PC-9 (cell line): ENCODE data around the gene PSMB3. TPM values are rescaled to one million over a fixed set of nuclear protein-coding genes. Genes with fewer than 3 reads are reported as not detected.

Source experiments
- BruUV-seq: library from RNA; stranded (reverse); fragments of 400-500 nt; replicated peaks from 2 replicates; lab custom pipeline; 2021; lab: Mats Ljungman, UMichigan
- CTCF ChIA-PET: fragments of 300-600 bp; sonication (Branson Sonifier 250); formaldehyde crosslinking; loops from one replicate; lab custom pipeline; 2022; ENCODE audit warnings: antibody characterized with exemption; lab: Charles Lee
- POLR2A ChIA-PET: fragments of 300-600 bp; sonication (Branson Sonifier 250); formaldehyde crosslinking; loops from one replicate; lab custom pipeline; 2022; ENCODE audit warnings: antibody characterized with exemption; ENCODE audit not compliant: unreplicated experiment; lab: Charles Lee
- DNase-seq, 2 experiments: peaks; one replicate each; pipeline versions ENCODE4 v3.0.0 to v3.0.0-alpha.2; 2015 to 2022; ENCODE audit warnings: mixed read lengths in 1 of 2
- H2AFZ ChIP-seq: fragments of 200-600 bp; sonication (generic); 2 replicates; pipeline ENCODE4 v1.8.1; 2017; ENCODE audit warnings: antibody characterized with exemption
- H3F3A ChIP-seq: fragments of 200-600 bp; sonication (generic); 2 replicates; pipeline ENCODE4 v1.8.1; 2017; ENCODE audit warnings: antibody characterized with exemption, mild to moderate bottlenecking, low read depth; ENCODE audit not compliant: insufficient read depth
- H3K27ac ChIP-seq: fragments of 200-600 bp; sonication (generic); 2 replicates; pipeline ENCODE4 v1.6.1; 2016; ENCODE audit warnings: mixed run types
- H3K27me3 ChIP-seq: fragments of 200-600 bp; sonication (generic); 2 replicates; pipeline ENCODE4 v1.6.1; 2016; ENCODE audit warnings: low read depth, mixed run types; ENCODE audit not compliant: insufficient read depth
- H3K36me3 ChIP-seq: fragments of 200-600 bp; sonication (generic); 2 replicates; pipeline ENCODE4 v1.6.1; 2016; ENCODE audit warnings: low read depth, mixed run types
- H3K4me1 ChIP-seq: fragments of 200-600 bp; sonication (generic); replicated peaks from 2 replicates; pipeline ENCODE4 v1.6.1; 2016; ENCODE audit warnings: mixed run types; ENCODE audit not compliant: insufficient read depth
- H3K4me2 ChIP-seq: fragments of 200-600 bp; sonication (generic); 2 replicates; pipeline ENCODE4 v1.6.1; 2017; ENCODE audit warnings: mixed run types
- H3K4me3 ChIP-seq: fragments of 200-600 bp; sonication (generic); 2 replicates; pipeline ENCODE4 v1.6.1; 2016; ENCODE audit warnings: mixed run types
- H3K79me2 ChIP-seq: fragments of 200-600 bp; sonication (generic); 2 replicates; pipeline ENCODE4 v1.6.1; 2017; ENCODE audit warnings: low read depth, mixed run types
- H3K9me2 ChIP-seq: fragments of 200-600 bp; sonication (generic); 2 replicates; pipeline ENCODE4 v1.8.1; 2017; ENCODE audit warnings: mild to moderate bottlenecking; ENCODE audit not compliant: insufficient read depth
- H3K9me3 ChIP-seq: fragments of 200-600 bp; sonication (generic); 2 replicates; pipeline ENCODE4 v1.8.1; 2016; ENCODE audit warnings: low read depth; ENCODE audit not compliant: insufficient read depth
- H4K20me1 ChIP-seq: fragments of 200-600 bp; sonication (generic); 2 replicates; pipeline ENCODE4 v1.8.1; 2017; ENCODE audit not compliant: insufficient read depth
- EZH2 ChIP-seq: fragments of 200-600 bp; sonication (generic); IDR thresholded peaks from 2 replicates; pipeline ENCODE4 v1.8.0; 2017; ENCODE audit warnings: antibody characterized with exemption, low read depth
- intact Hi-C: fragments of 100-400 bp; cut with micrococcal nuclease; formaldehyde crosslinking; loops from one replicate; pipeline ENCODE4 v1.10.0; 2022; ENCODE audit not compliant: unreplicated experiment
- total RNA-seq: library from RNA; stranded (reverse); gene quantifications from 2 replicates; pipeline ENCODE4 v1.2.3, GENCODE V29; 2021
- TF ChIP-seq, protein P1 (sequence below): fragments of 200-600 bp; sonication (generic); conservative IDR thresholded peaks from 2 replicates; pipeline ENCODE4 v1.6.1; 2017; ENCODE audit warnings: mixed run types, antibody characterized with exemption, mild to moderate bottlenecking, moderate library complexity

Gene PSMB3
- total RNA-seq, 1 experiment from 2014 or later, result 262 TPM

DNA sequence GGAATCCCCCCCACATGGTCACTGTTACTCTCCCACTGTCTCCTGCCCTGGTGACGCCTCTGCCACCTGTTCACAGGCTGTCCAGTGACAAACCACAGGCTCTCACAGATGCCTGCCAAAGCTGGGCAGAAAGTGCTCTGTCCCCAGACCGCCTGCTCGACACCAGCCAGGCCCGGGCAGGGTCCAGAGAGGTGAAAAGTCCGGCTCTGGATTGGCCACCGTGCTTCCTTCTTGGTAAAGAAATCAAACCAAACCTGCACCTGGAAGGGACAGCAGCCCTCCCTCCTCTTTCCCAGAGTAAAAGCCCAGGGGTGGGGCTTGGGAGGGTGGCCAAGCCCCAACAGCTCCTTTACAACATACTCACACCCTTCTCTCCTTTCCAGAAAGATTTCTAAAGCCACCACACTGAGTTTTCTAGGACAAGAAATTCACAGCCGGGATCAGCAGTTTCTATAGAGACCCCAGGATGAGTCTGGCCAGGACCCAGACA is 10.6 kb upstream of the PSMB3 start:
- ChIA-PET POLR2A (interaction anchor here (0.5 kb wide), 1 partner anchor 314 kb away, joined by 4 read pairs; no protein-coding TSS in a partner anchor), CTCF (no interaction called here)
- TF ChIP-seq, protein P1, sequence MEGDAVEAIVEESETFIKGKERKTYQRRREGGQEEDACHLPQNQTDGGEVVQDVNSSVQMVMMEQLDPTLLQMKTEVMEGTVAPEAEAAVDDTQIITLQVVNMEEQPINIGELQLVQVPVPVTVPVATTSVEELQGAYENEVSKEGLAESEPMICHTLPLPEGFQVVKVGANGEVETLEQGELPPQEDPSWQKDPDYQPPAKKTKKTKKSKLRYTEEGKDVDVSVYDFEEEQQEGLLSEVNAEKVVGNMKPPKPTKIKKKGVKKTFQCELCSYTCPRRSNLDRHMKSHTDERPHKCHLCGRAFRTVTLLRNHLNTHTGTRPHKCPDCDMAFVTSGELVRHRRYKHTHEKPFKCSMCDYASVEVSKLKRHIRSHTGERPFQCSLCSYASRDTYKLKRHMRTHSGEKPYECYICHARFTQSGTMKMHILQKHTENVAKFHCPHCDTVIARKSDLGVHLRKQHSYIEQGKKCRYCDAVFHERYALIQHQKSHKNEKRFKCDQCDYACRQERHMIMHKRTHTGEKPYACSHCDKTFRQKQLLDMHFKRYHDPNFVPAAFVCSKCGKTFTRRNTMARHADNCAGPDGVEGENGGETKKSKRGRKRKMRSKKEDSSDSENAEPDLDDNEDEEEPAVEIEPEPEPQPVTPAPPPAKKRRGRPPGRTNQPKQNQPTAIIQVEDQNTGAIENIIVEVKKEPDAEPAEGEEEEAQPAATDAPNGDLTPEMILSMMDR, result no peak
- no peak for TF ChIP-seq EZH2
- DNase-seq, result no peak
- peaks cover 26% of the 10 kb centered on the region for H3K4me1 ChIP-seq
- H4K20me1 ChIP-seq, result peaks cover 52% of the 10 kb centered on the region
- BruUV-seq, result no TSS peak
- no peak overlapping the region for H3K4me2 ChIP-seq
- no peak overlapping the region for H3K27ac ChIP-seq
- intact Hi-C loops, result no loop called here
- no peak overlapping the region for H3K4me3 ChIP-seq
- H3K79me2 ChIP-seq, result peaks cover 59% of the 10 kb centered on the region
- H3K27me3 ChIP-seq, result no peaks in the 10 kb centered on the region
- peaks cover 9% of the 10 kb centered on the region; the same call in 1 of the 2 replicates for H3K36me3 ChIP-seq
- H3K9me3 ChIP-seq, result no peaks in the 10 kb centered on the region
- no peaks in the 10 kb centered on the region for H3K9me2 ChIP-seq
- no peak overlapping the region for H2AFZ ChIP-seq
- peaks cover 39% of the 10 kb centered on the region for H3F3A ChIP-seq

DNA sequence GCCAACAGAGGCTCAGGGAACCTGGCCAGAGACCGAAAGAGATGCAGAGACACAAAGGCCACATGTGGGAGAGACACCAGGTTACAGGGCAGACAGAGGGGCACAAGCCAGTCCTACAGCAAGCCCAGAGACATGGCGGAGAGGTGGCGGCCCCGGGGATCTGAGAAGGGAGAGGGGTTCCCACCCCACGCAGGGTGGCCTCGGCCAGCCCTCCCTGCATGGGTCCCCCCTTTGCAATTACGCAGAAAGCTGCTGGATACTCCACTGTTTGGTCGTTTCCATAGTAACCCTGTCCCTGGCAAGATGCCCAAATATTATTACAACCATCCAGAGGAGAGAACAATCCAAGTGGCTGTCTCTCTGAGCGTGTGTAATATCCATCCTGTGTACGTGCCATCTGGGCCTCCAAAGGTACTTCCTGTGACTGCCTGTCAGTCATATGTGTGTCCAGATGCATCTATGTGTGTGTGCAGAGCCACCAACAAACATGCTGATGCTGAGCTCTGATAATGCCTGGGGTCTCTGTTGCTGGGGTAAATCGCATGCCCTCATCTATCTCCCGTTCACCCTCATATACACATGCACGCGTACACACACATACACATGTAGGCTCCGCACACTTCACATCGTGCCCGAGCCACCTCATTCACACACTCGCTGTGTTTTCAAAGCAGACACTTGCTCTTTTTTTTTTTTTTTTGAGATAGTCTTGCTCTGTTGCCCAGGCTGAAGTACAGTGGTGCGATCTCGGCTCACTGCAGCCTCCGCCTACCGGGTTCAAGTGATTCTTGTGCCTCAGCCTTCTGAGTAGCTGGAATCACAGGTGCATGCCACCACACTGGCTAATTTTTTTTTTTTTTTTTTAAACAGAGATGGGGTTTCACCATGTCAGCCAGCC is 9.9 kb upstream of the PSMB3 start:
- no peak overlapping the region for H3K27ac ChIP-seq
- no peaks in the 10 kb centered on the region for H3K9me3 ChIP-seq
- TF ChIP-seq EZH2, result no peak
- TF ChIP-seq, protein P1, result no peak
- BruUV-seq, result no TSS peak
- no peak for DNase-seq
- H3K36me3 ChIP-seq, result peaks cover 9% of the 10 kb centered on the region; the same call in 1 of the 2 replicates
- no peak overlapping the region for H2AFZ ChIP-seq
- intact Hi-C loops, result no loop called here
- ChIA-PET POLR2A (no interaction called here), CTCF (interaction anchor here (0.7 kb wide), 1 partner anchor 11 kb away, joined by 4 read pairs; no protein-coding TSS in a partner anchor)
- peaks cover 27% of the 10 kb centered on the region for H3K4me1 ChIP-seq
- H3F3A ChIP-seq, result peaks cover 33% of the 10 kb centered on the region; the same call in 1 of the 2 replicates
- no peaks in the 10 kb centered on the region for H3K9me2 ChIP-seq
- H3K4me2 ChIP-seq, result no peak overlapping the region
- H3K79me2 ChIP-seq, result peaks cover 64% of the 10 kb centered on the region
- H3K4me3 ChIP-seq, result no peak overlapping the region
- no peaks in the 10 kb centered on the region for H3K27me3 ChIP-seq
- peaks cover 52% of the 10 kb centered on the region for H4K20me1 ChIP-seq

DNA sequence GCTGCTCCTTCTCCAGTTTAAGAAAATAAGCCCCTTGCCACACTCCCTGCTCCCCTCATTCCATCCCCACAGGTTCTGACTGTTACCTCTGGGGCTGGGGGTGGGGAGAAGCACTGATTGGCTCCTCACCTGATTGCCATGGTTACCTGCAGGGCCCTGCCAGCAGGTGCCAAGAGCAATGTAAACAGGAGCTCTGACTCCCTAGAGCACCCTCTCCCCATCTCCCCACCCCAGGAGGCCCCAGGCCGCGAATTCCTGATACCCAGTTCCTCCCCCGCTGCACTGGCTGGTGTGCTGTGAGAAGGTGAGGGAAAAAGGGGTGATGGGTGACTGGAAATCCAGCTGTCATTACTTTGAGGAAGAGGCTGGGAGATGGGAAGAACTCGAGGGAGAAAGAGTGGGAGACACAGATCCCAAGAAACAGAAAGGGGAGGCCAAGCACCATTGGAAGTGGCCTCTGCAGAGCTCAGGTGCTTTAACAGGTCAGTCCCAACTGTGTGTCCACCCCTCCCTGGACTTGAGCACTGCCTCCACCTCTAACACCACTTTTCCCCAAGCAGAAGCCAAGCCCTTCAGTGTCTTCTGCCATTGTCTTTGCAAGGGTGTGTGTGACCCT is 8.9 kb upstream of the PSMB3 start:
- intact Hi-C loops, result no loop called here
- Histone ChIP-seq H3F3A (peaks cover 26% of the 10 kb centered on the region; the same call in 1 of the 2 replicates), H4K20me1 (peaks cover 52% of the 10 kb centered on the region), H3K9me2 (no peaks in the 10 kb centered on the region), H3K36me3 (peaks cover 6% of the 10 kb centered on the region; the same call in 1 of the 2 replicates), H3K9me3 (no peaks in the 10 kb centered on the region), H2AFZ (no peak overlapping the region), H3K4me2 (0 out of 2 replicates have a peak overlapping the region, but pooled peaks have one; percentile 16), H3K4me3 (no peak overlapping the region), H3K27me3 (no peaks in the 10 kb centered on the region), H3K79me2 (peaks cover 70% of the 10 kb centered on the region), H3K27ac (no peak overlapping the region), H3K4me1 (peaks cover 27% of the 10 kb centered on the region)
- no peak for TF ChIP-seq EZH2
- TF ChIP-seq, protein P1, result no peak
- no peak for DNase-seq
- POLR2A ChIA-PET, result no interaction called here
- CTCF ChIA-PET, result interaction anchor here (0.7 to 1.5 kb wide), 2 partner anchors 9 to 12 kb away, joined by 4 to 8 read pairs; no protein-coding TSS in a partner anchor
- no TSS peak for BruUV-seq
